HG03060 (cell line): ENCODE results near the gene PPP1R14C.

ENCODE experiments used
- ATAC-seq: cut with Tn5 transposase; IDR thresholded peaks from one replicate; pipeline ENCODE4 v1.9.1; 2021; ENCODE audit warnings: low read depth, moderate number of reproducible peaks; ENCODE audit not compliant: unreplicated experiment

Gene PPP1R14C

GRCh38 chr6:150211700-150212511, 69.1 kb downstream of the PPP1R14C start:
- no peak for ATAC-seq

GRCh38 chr6:150212778-150213177, 69.9 kb downstream of the PPP1R14C start:
- ATAC-seq, result no peak

GRCh38 chr6:150213301-150213700, 70.5 kb downstream of the PPP1R14C start:
- no peak for ATAC-seq

GRCh38 chr6:150214310-150214709, 71.5 kb downstream of the PPP1R14C start:
- ATAC-seq, result no peak

GRCh38 chr6:150220634-150221551, 78.0 kb downstream of the PPP1R14C start:
- no peak for ATAC-seq

- no peak for ATAC-seq
These were observed 82.0 kb downstream of the PPP1R14C start for GRCh38 chr6:150224820-150225219.

GRCh38 chr6:150227281-150227680, 84.4 kb downstream of the PPP1R14C start:
- ATAC-seq, result no peak

GRCh38 chr6:150228072-150228733, 85.4 kb downstream of the PPP1R14C start:
- ATAC-seq, result no peak

GRCh38 chr6:150229436-150230163, 86.8 kb downstream of the PPP1R14C start:
- ATAC-seq, result no peak

- no peak for ATAC-seq
These were observed 87.3 kb downstream of the PPP1R14C start for GRCh38 chr6:150230164-150230561.

GRCh38 chr6:150230832-150231524, 88.1 kb downstream of the PPP1R14C start:
- ATAC-seq, result no peak

- ATAC-seq, result no peak
These were observed 88.6 kb downstream of the PPP1R14C start for GRCh38 chr6:150231525-150231850.

GRCh38 chr6:150233843-150234269, 91.0 kb downstream of the PPP1R14C start:
- no peak for ATAC-seq

GRCh38 chr6:150235218-150235617, 92.4 kb downstream of the PPP1R14C start:
- no peak for ATAC-seq

GRCh38 chr6:150236114-150236513, 93.3 kb downstream of the PPP1R14C start:
- ATAC-seq, result no peak

- no peak for ATAC-seq
These were observed 93.7 kb downstream of the PPP1R14C start for GRCh38 chr6:150236544-150236943.

GRCh38 chr6:150237626-150238025, 94.8 kb downstream of the PPP1R14C start:
- ATAC-seq, result no peak

- ATAC-seq, result no peak
These were observed 95.5 kb downstream of the PPP1R14C start for GRCh38 chr6:150238336-150238741.

- ATAC-seq, result no peak
These were observed 96.1 kb downstream of the PPP1R14C start for GRCh38 chr6:150238846-150239407.
